Stimulated activated CD4-positive, alpha-beta T cell treated with anti-CD3 and anti-CD28 coated beads, Interleukin-4, amount 100 ng/mL, for 4 hours (primary cell): ENCODE measurements around the gene MAML3.

Source experiments
- DNase-seq, 2 experiments: peaks; one replicate each; pipeline ENCODE4 v3.0.0-alpha.2; 2020

Gene MAML3

GRCh38 chr4:139986689-139987501 is 167.1 kb downstream of the MAML3 start:
- DNase-seq = no peak

DNA sequence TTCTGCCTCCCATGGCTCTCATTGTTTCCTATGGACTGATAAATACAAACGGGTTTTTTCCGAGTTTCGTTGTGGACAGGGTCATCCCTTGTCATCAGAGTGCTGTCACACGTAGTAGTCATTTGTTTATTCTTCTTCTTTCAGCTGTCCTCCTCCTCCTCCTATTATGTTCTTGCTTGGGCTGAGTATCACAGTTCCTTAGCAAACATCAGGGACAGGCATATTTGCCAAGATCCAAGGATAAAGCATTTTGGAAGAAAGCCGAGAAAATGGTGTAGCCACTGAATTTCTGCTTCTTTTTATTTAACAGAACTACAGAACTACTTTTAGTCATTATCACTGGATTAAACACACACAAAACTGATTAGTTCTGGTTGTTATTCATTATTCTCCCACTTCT is 167.9 kb downstream of the MAML3 start:
- no peak for DNase-seq

DNA sequence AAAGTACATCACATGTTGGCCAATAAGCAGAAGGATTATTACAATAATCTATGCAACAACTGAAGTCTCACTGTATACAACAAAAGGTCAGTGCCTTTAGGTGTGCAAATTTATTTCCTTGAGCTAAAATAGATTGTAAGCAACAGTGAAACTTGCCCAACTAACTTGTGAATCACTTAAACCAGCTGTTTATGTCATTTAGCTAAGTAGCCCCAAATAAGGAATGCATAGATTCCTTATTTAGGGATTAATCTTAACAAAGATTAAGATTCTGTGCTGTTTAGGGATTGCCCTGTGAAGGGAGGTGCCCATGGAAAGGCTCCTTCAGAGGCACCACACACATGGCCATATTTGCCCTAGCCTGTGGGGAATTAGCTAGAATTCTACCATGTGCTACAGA is 168.6 kb downstream of the MAML3 start:
- no peak for DNase-seq

- DNase-seq = no peak
Observed at GRCh38 chr4:139984471-139984870, 169.5 kb downstream of the MAML3 start.

DNA sequence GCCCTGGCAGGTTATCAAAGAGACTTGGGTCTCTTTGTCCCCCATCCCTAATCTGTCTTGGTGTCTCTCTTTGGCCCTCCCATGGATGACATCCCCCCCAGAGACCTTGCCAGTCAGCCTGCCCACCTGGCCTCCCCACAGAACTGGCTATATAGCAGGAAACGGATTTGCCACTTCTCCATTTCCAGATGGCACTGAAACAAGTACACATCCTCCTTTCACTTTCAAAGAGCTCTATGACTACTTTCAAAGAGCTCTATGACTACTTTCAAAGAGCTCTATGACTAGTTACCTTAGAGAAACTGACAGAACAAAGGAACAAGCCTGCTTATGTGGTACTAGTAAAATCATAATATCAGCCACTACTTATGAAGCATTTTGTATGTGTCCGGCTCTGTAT is 175.3 kb downstream of the MAML3 start:
- DNase-seq = no peak

DNA sequence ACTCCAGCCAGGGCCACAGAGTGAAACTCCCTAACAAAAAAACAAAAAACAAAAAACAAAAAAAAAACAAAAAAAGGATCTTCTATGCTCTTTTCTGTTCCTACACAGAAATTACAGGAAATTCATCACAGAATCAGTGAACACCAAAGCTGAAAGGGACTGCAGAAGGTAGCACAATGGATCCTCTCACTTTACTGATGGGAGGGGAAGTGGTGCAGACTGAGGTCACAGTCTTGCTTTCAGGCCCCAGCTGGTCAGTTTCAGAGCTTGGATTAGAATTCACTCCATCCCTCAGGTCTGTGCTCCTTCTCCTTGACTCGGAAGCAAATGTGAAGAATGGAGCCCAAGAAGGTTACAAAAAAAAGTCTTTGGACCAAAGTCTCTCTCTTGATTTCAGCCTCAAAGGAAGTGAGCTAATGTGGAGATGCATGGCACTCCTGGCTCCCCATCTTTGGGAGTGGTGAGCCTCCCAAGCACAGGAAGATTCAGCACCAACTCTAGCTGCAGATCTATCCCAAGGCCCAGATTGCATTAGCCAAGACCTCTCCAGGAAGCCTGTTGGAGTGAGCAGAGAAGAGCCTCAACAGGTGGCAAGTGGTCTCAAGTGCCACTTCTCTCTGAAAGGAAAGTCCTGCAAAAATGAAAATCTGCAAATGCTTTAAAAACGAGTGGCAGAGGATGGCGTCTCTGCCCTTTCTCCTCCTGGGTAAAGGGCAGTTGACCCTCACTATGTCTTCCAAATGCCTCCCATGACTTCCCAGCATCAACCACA is 176.0 kb downstream of the MAML3 start:
- DNase-seq = no peak

GRCh38 chr4:139975830-139976272 is 178.1 kb downstream of the MAML3 start:
- DNase-seq = no peak

DNA sequence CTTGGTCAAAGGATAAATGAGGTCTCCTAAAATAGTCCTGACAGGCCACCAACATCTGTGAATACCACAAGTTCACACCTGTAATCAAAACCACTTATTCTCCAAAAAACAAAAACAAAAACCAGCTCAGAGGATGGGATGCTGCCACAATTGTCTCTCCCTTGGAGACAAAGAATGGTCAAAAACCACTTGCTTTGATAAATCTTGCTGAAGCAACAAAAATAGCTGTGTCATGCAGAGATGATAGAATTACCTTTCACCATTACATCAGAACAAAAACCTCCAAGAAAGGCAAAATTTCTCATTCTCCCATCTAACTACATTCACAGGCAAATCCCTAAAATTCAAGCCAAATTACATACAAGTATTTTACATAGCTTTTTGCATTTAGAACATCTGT is 180.4 kb downstream of the MAML3 start:
- no peak for DNase-seq

GRCh38 chr4:139973015-139973414 is 181.0 kb downstream of the MAML3 start:
- no peak for DNase-seq

DNA sequence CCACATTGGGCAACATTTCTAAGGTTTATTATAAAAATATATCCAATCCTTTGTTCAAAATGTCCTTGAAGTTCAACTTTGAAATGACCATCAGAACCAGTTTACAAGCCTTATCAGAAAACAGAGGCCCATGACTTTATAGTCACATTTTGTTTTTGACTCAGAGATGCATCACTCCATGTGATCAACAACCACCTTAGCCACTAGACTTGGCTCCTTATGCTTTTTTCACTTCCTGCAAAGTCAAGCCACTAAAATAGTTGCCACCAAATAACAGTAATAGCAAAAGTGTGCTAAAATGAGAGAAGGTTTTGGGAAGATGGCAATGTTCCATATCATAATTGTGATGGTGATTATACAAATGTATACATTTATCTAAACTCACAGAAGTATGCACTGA is 181.7 kb downstream of the MAML3 start:
- DNase-seq = no peak

DNA sequence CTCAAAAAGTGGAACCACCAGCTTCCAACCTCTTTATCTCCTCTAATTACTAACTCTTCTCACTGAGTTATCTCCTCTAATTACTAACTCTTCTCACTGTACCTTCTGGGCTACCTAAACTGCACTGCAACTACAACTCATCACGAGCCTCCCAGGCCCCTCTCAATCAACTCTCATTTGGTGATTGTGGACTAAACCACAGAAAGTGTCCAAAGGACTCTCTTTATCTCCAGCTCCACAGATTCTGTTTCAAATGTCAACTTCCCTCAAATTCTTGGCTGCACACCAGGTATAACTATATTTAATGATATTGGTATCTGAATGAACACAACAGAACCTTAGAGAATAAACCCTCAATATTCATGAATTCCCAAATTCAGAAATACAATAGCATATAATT is 182.9 kb downstream of the MAML3 start:
- no peak for DNase-seq

DNA sequence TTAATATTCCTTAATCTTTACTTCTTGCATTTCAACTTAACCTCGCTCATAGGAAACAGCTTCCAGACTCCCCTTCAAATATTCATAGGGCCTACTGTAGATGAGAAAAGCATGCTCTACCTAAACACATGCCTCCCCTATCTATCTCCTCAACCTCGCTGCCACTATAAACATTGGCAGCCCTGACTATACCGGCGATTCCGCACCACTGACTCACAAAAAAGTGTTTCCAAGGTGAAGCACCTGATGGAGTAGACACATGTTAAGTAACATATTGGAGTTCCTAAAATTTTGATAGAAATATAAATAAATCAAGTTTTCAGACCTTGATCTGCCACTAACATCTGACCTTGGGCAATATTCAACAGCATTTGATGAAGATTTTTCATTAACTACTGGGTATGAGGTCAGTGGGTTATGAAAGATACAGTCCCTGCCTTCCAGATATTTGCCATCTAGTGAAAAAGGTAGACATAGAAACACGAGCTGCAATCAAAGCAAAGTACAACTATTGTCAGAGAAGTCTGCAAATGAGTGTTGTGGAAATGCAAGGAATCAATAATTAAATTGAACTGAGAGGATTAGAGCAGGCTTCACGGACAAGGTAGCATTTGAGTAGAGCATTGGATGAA is 184.2 kb downstream of the MAML3 start:
- no peak for DNase-seq

DNA sequence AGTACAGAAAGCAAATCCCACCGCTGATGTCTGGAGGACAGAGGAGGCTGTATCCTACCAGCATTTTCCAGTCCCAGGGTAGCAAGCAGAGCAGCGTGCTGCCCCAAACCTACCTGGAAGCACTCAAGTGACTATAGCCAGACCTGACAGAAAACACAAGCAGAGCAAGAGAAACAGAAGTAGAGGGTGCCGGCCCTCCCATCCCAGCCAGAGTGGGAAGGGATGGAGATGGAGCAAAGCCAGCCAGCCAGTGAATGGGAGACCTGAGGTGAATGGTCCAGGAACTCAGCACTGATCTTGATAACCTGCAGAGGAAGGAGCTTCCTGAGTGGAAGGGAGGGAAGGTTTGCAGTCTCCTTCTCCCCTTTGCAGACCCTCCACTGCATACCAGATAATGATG is 185.2 kb downstream of the MAML3 start:
- no peak for DNase-seq

DNA sequence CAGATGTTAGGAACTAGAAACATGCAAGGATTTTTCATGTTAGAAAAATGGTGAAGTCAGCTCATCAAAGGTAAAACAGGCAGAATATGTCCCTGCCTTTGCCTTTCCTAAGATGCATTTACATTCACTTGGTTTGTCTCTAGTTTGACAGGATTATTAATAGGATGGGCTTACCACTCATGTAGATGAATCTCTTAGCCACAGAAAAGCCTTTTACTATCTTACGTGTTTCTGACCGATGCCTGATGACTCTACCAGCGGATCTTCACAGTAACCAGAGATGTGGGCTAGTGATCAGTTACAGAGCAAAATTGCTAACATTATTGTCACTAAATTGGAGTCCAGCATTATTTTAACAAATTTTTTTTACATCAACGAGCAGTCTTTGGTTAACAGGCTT is 187.6 kb downstream of the MAML3 start:
- no peak for DNase-seq

- no peak for DNase-seq
Observed at GRCh38 chr4:139965789-139966188, 188.2 kb downstream of the MAML3 start.

GRCh38 chr4:139963708-139964107 is 190.3 kb downstream of the MAML3 start:
- DNase-seq = no peak

- DNase-seq = no peak
Observed at GRCh38 chr4:139962130-139962684, 191.8 kb downstream of the MAML3 start.

DNA sequence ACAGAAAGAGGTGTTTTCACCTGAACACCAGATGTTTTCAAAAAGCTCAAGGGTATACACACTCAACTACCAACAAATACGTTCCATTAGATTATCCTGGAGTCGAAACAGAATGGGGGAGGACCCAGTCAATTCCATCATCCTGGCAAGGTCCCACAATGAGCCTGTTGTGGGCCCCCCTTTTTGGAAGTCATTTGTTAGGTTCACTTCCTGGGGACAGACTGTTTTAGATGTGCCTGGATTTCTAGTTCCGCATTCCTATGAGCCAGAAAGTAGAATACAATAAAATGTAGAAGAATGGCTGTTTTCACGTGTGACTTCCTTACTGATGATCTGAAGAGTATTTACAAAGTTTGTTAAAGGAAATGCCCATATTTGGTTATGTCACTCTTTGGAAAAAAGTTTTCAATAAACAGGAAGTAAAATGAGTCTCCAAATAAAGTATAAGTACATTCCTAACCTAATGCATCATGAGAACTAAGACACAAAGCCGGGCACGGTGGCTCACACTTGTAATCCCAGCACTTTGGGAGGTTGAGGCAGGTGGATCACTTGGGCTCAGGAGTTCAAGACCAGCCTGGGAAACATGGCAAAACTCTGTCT is 192.5 kb downstream of the MAML3 start:
- DNase-seq = no peak

DNA sequence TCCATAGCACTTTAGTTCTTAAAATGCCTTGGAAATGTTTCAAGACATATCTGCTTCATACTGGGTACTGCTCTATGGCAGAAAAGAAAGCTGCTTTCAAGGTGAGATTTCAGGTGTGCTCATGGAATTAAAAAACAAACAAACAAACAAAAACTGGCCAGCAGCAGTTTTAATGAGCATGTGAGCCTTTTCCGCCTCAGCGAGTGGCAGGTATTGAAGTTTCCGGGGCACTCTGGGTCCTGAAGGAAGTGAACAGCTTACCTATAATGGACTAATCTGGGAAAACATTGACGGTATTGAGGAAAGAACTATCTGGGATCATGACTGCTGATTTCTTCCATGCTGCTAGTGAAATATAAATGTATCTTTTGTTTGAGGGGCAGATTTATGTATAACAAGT is 194.6 kb downstream of the MAML3 start:
- DNase-seq = no peak

GRCh38 chr4:139958739-139959098 is 195.3 kb downstream of the MAML3 start:
- DNase-seq = no peak

DNA sequence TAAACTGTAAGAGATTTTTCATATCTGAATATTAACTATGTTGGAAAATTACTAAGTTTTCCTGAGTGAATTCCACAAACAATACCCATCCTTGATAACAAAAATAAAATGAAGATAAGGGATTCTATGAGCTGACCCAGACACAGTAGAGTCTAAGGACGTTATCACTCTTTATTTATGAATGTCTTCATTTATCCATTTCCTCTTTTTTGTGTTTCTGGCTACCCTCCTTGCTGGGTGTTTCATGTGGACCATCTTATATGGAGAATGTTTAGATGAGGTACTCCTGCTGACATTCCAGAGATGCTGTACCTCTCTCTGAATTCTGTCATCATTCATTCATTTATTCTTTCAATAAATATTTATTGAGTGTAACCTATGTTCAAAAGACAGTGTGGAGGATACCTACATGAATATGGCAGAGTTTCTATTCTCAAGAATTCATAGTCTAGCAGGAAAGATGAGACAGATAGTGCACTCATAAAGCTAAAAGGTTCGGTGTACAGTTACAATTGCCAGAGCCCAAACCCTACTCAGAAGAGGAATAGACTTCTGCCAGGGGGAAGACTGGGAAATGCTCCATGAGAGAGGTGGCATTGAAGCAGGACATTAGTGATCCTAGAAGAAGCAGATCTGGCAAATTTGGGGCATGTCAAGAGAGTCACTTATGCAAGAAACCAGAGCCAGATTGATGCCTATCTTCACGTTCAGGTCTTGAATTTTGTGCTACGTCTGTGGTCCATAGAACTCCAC is 195.8 kb downstream of the MAML3 start:
- DNase-seq = no peak

- no peak for DNase-seq
Observed at GRCh38 chr4:139957065-139957464, 196.9 kb downstream of the MAML3 start.
